ENCODE data around the gene U2AF2. TPM values are rescaled to one million over a fixed set of nuclear protein-coding genes. Genes with fewer than 3 reads are reported as not detected.

U2AF2 gene
- total and polyA plus RNA-seq, 9 of the 15 experiments (the other 6 are each of a cell fraction or from before 2014, with no cell fraction given) = 3.0 to 331 (median 157) TPM

GRCh38 chr19:55637534-55637933, 17.3 kb upstream of the U2AF2 start (continued):
- TF ChIP-seq, protein P1, sequence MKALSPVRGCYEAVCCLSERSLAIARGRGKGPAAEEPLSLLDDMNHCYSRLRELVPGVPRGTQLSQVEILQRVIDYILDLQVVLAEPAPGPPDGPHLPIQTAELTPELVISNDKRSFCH (CRISPR knock-in tag; IDR thresholded peaks at IDR 0.05) = no peak
- TF ChIP-seq, protein P1 (tag; IDR thresholded peaks at IDR 0.05) = no peak
- TF ChIP-seq RBFOX2 (IDR thresholded peaks at IDR 0.05; ENCODE audit: low read depth, low read length) (peak; percentile 29), CBFA2T2 (conservative IDR thresholded peaks at IDR 0.05) (no peak), MXI1 (IDR thresholded peaks at IDR 0.05; ENCODE audit: low read depth, low read length) (no peak)

GRCh38 chr19:55638864-55639359, 15.9 kb upstream of the U2AF2 start:
- Histone ChIP-seq H3K27ac (ENCODE audit: extremely low read depth, low read depth, low read length) (peak overlapping the region; percentile 74; the same call in 2 of the 3 replicates), H3K79me2 (ENCODE audit: control insufficient read depth, insufficient read depth, low read length) (peaks cover 78% of the 10 kb centered on the region), H3K4me2 (ENCODE audit: insufficient read depth, low read length) (no peak overlapping the region), H3K36me3 (ENCODE audit: control insufficient read depth, insufficient read depth, low read length) (peaks cover 14% of the 10 kb centered on the region; the same call in 2 of the 3 replicates), H4K20me1 (replicated peaks; ENCODE audit: control insufficient read depth, insufficient read depth, low read length) (no peaks in the 10 kb centered on the region), H3K9ac (ENCODE audit: insufficient read depth in 1 of 2, low read depth in 2 of 2, low read length in 2 of 2) (no peak overlapping the region), H3K9me3 (replicated peaks; ENCODE audit: control insufficient read depth, insufficient read depth, low read depth, low read length) (no peaks in the 10 kb centered on the region), H3K27me3 (ENCODE audit: control insufficient read depth in 2 of 2, insufficient read depth in 2 of 2, low read length in 2 of 2) (no peaks in the 10 kb centered on the region), H3K4me3 (no peak overlapping the region), H3K9me1 (ENCODE audit: control insufficient read depth, insufficient read depth, low read length) (no peaks in the 10 kb centered on the region), H2AFZ (ENCODE audit: low read depth, low read length) (no peak overlapping the region), H3K4me1 (replicated peaks in 1 of 2; ENCODE audit: control insufficient read depth in 2 of 2, insufficient read depth in 2 of 2, low read length in 2 of 2) (peaks cover 36 to 59% of the 10 kb centered on the region in 2 experiments)
- FAIRE-seq (peak; percentile 71), ATAC-seq (peak; percentile 32), DNase-seq (ENCODE audit: extremely low read depth in 1 of 4, low spot score in 3 of 4) (peak in 2 of 4 experiments; percentile 36 to 78)
- in situ Hi-C loops (cut with MboI) (loop anchor here (5.0 to 25.0 kb wide), 4 partner anchors 173 to 764 kb away; partner anchors contain the start of genes FCAR, TNNT1 and ZSCAN5A), intact Hi-C loops (cut with micrococcal nuclease) (loop anchor here (10.0 kb wide), 1 partner anchor 494 kb away; the partner anchor contains the start of gene TNNT1)
- WGBS (ENCODE audit: insufficient coverage, low coverage, missing lambda C conversion rate) = 79% methylated on average over 5 of the region's 6 CpGs
- POLR2A ChIA-PET = interaction anchor here (0.6 kb wide), 1 partner anchor 300 kb away, joined by 3 read pairs; no protein-coding TSS in a partner anchor
- no TSS peak for BruUV-seq (replicated peaks)
- CTCF ChIA-PET (ENCODE audit: low intra/inter-chr PET ratio) = interaction anchor here (0.7 kb wide), 1 partner anchor 122 kb away, joined by 4 read pairs; no protein-coding TSS in a partner anchor
- TF ChIP-seq CBX3 (IDR thresholded peaks at IDR 0.05; ENCODE audit: borderline replicate concordance in 1 of 2, low read length in 2 of 2) = peak in 1 of 2 experiments; percentile 84; a peak in 2 of 3 replicates
- 0 out of 2 replicates have a peak, but pooled peaks have one; percentile 32 for TF ChIP-seq GABPB1 (CRISPR knock-in tag; IDR thresholded peaks at IDR 0.05)
- TF ChIP-seq, protein P2, sequence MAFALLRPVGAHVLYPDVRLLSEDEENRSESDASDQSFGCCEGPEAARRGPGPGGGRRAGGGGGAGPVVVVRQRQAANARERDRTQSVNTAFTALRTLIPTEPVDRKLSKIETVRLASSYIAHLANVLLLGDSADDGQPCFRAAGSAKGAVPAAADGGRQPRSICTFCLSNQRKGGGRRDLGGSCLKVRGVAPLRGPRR (CRISPR knock-in tag; IDR thresholded peaks at IDR 0.05) = no peak
- TF ChIP-seq ZNF449 (CRISPR knock-in tag; IDR thresholded peaks at IDR 0.05) = no peak
- TF ChIP-seq ZHX1 (conservative IDR thresholded peaks at IDR 0.05; ENCODE audit: low read length) = no peak
- TF ChIP-seq, protein P3, sequence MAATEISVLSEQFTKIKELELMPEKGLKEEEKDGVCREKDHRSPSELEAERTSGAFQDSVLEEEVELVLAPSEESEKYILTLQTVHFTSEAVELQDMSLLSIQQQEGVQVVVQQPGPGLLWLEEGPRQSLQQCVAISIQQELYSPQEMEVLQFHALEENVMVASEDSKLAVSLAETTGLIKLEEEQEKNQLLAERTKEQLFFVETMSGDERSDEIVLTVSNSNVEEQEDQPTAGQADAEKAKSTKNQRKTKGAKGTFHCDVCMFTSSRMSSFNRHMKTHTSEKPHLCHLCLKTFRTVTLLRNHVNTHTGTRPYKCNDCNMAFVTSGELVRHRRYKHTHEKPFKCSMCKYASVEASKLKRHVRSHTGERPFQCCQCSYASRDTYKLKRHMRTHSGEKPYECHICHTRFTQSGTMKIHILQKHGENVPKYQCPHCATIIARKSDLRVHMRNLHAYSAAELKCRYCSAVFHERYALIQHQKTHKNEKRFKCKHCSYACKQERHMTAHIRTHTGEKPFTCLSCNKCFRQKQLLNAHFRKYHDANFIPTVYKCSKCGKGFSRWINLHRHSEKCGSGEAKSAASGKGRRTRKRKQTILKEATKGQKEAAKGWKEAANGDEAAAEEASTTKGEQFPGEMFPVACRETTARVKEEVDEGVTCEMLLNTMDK (IDR thresholded peaks at IDR 0.05; ENCODE audit: borderline replicate concordance, insufficient read depth, low read depth, low read length, poor library complexity, severe bottlenecking) = peak; percentile 39
- peak; percentile 65 for TF ChIP-seq BCOR (IDR thresholded peaks at IDR 0.05)

Measured in K562 (cell line).